SK-N-MC (cell line): Measurements from ENCODE around the gene PRKD1.
"Not testable (repeated sequence)": the region's sequence is repeated elsewhere in the genome, so short reads cannot be mapped to it uniquely, and the experiment has no call there.

Experiments
- DNase-seq: peaks from one replicate; pipeline ENCODE4 v3.0.0-alpha.2; 2011; ENCODE audit warnings: low read depth, low spot score
- H3K27ac ChIP-seq: fragments of 200-600 bp; sonication (generic); 2 replicates; pipeline ENCODE4 v1.5.1; 2016; ENCODE audit warnings: mixed run types
- H3K36me3 ChIP-seq: fragments of 200-600 bp; sonication (generic); 2 replicates; pipeline ENCODE4 v1.6.1; 2017; ENCODE audit warnings: antibody characterized with exemption, low read length, mixed read lengths; ENCODE audit not compliant: insufficient read depth
- H3K4me3 ChIP-seq: fragments of 200-600 bp; sonication (generic); 2 replicates; pipeline ENCODE4 v1.5.1; 2016
- H3K9ac ChIP-seq: fragments of 200-600 bp; sonication (generic); 2 replicates; pipeline ENCODE4 v1.8.0; 2017; ENCODE audit warnings: mixed run types, mixed read lengths; ENCODE audit not compliant: insufficient read length
- H3K9me3 ChIP-seq: fragments of 200-600 bp; sonication (generic); 2 replicates; pipeline ENCODE4 v1.6.1; 2017; ENCODE audit warnings: low read depth, mild to moderate bottlenecking, antibody characterized with exemption, low read length, moderate library complexity, mixed read lengths
- EZH2 ChIP-seq: fragments of 200-600 bp; sonication (generic); IDR thresholded peaks from one replicate; pipeline ENCODE4 v1.6.1; 2017; ENCODE audit warnings: antibody characterized with exemption
- FOXP2 ChIP-seq: optimal IDR thresholded peaks from 2 replicates; pipeline ENCODE3; 2011; ENCODE audit warnings: mild to moderate bottlenecking, moderate library complexity; ENCODE audit not compliant: insufficient read depth; ENCODE audit errors: extremely low read length, control extremely low read depth
- POLR2AphosphoS5 ChIP-seq: IDR thresholded peaks from 2 replicates; pipeline ENCODE4 v1.6.1; 2012; ENCODE audit warnings: mild to moderate bottlenecking, low read depth, low read length, borderline replicate concordance

Gene PRKD1

GRCh38 chr14:29743531-29743930 is 184.1 kb downstream of the PRKD1 start:
- Histone ChIP-seq H3K36me3 (no peaks in the 10 kb centered on the region), H3K9ac (no peak overlapping the region), H3K27ac (no peak overlapping the region), H3K9me3 (no peaks in the 10 kb centered on the region), H3K4me3 (no peak overlapping the region)
- DNase-seq: no peak
- no peak for TF ChIP-seq EZH2
- TF ChIP-seq POLR2AphosphoS5: no peak
- TF ChIP-seq FOXP2: no peak

DNA sequence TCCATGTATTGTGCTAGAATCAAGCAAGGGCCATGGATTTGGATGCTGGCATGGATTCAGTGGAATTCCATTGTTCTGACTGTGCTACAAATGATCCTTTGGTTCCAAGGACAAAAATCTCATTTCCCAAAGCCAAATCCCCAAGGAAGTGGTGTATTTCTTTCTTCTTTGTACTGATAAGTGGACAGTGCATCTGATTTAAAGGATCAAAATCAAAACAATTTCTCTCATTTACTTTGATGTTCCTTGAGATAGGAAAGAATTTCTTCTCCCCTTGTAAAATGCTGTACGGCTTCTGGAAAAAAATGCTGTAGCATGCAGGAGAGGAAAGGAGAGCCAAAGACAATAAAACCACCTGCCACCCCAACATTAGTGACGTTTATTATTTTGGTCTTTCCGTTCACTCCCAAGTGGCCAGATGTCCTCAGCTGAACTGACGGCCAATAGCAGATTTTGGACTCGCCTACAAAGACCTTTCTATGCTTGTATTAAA is 185.7 kb downstream of the PRKD1 start:
- no peak overlapping the region for H3K4me3 ChIP-seq
- no peak for DNase-seq
- H3K9me3 ChIP-seq: no peaks in the 10 kb centered on the region
- TF ChIP-seq POLR2AphosphoS5 (no peak), EZH2 (no peak), FOXP2 (no peak)
- no peaks in the 10 kb centered on the region for H3K36me3 ChIP-seq
- H3K9ac ChIP-seq: no peak overlapping the region
- H3K27ac ChIP-seq: no peak overlapping the region

DNA sequence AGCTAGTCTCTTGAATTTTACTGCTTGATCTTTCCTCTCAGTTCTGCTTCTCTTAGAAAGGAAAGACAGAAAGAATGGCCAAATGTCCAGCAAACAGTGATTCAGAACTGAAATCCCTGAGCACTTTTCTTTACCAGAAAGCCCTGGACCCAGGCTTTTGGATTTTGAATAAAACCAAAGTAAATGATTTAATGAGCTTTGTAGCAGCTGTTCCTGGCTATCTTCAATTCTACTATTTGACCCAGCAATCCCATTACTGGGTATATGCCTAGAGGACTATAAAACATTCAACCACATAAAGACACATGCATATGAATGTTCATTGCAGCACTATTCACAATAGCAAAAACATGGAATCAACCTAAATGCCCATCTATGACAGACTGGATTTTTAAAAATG is 187.2 kb downstream of the PRKD1 start:
- no peak for DNase-seq
- Histone ChIP-seq H3K36me3 (no peaks in the 10 kb centered on the region), H3K4me3 (no peak overlapping the region), H3K9ac (no peak overlapping the region), H3K9me3 (no peaks in the 10 kb centered on the region), H3K27ac (no peak overlapping the region)
- TF ChIP-seq EZH2: no peak
- TF ChIP-seq POLR2AphosphoS5: no peak
- no peak for TF ChIP-seq FOXP2

- Histone ChIP-seq H3K4me3 (no peak overlapping the region), H3K9ac (no peak overlapping the region), H3K27ac (no peak overlapping the region), H3K36me3 (no peaks in the 10 kb centered on the region), H3K9me3 (no peaks in the 10 kb centered on the region)
- TF ChIP-seq POLR2AphosphoS5 (no peak), FOXP2 (no peak), EZH2 (no peak)
- DNase-seq: no peak
These were observed 188.7 kb downstream of the PRKD1 start for GRCh38 chr14:29738950-29739349.

DNA sequence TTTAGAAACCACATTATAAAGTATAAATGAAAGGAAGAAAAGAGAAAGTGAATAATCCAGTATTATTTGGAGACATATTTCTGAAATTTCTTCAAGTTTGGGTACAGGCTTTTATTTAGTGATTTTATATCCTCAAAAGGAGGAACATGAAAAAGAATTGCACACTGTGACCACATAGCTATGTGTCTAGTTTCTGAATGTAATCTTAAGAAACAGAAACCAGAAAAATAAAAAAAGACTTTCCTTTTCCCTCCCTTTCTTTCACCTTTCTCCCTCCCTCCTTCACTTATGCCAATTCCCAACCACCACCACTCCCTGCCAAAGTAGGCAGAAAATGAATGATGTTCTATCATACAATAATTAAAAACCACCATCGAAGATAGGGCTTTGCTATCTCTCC is 189.6 kb downstream of the PRKD1 start:
- TF ChIP-seq POLR2AphosphoS5 (no peak), EZH2 (no peak), FOXP2 (no peak)
- Histone ChIP-seq H3K4me3 (no peak overlapping the region), H3K27ac (no peak overlapping the region), H3K36me3 (no peaks in the 10 kb centered on the region), H3K9me3 (no peaks in the 10 kb centered on the region), H3K9ac (no peak overlapping the region)
- no peak for DNase-seq

- Histone ChIP-seq H3K9ac (no peak overlapping the region), H3K36me3 (no peaks in the 10 kb centered on the region), H3K4me3 (no peak overlapping the region), H3K9me3 (no peaks in the 10 kb centered on the region), H3K27ac (no peak overlapping the region)
- no peak for DNase-seq
- no peak for TF ChIP-seq POLR2AphosphoS5
- TF ChIP-seq FOXP2: no peak
- no peak for TF ChIP-seq EZH2
These were observed 192.2 kb downstream of the PRKD1 start for GRCh38 chr14:29735459-29735858.

GRCh38 chr14:29734732-29735131 is 192.9 kb downstream of the PRKD1 start:
- DNase-seq: no peak
- Histone ChIP-seq H3K9ac (no peak overlapping the region), H3K4me3 (no peak overlapping the region), H3K27ac (no peak overlapping the region), H3K36me3 (no peaks in the 10 kb centered on the region), H3K9me3 (no peaks in the 10 kb centered on the region)
- TF ChIP-seq EZH2 (no peak), POLR2AphosphoS5 (no peak), FOXP2 (no peak)

DNA sequence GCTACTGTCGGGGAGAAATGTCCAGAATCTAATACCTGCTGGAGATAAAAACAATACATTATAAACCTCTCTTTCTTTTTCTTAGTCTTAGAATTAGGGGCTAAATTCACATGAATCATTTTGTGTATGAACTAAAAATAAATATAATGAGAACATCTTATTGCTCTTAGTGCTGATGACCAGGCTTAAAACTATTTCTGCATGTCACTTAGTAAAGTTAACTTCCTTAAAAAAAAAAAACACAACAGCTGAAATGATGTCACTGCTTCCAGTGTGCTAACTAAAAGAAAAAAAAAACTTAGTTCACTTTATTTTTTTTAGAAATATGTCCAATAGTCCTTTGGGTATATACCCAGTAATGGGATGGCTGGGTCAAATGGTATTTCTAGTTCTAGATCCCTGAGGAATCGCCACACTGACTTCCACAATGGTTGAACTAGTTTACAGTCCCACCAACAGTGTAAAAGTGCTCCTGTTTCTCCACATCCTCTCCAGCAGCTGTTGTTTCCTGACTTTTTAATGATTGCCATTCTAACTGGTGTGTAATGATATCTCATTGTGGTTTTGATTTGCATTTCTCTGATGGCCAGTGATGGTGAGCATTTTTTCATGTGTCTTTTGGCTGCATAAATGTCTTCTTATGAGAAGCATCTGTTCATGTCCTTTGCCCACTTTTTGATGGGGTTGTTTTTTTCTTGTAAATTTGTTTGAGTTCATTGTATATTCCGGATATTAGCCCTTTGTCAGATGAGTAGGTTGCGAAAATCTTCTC is 200.9 kb downstream of the PRKD1 start:
- not testable (repeated sequence) for DNase-seq, H3K9me3 ChIP-seq

GRCh38 chr14:29724991-29725390 is 202.7 kb downstream of the PRKD1 start:
- TF ChIP-seq EZH2 (no peak), POLR2AphosphoS5 (no peak), FOXP2 (no peak)
- Histone ChIP-seq H3K9me3 (no peaks in the 10 kb centered on the region), H3K9ac (no peak overlapping the region), H3K4me3 (no peak overlapping the region), H3K27ac (no peak overlapping the region), H3K36me3 (no peaks in the 10 kb centered on the region)
- no peak for DNase-seq

More for the DNA sequence above, 200.9 kb downstream of the PRKD1 start:
- not testable (repeated sequence) for H3K4me3 ChIP-seq, H3K36me3 ChIP-seq, H3K9ac ChIP-seq, H3K27ac ChIP-seq
